Naive thymus-derived CD4-positive, alpha-beta T cell (primary cell): ENCODE data around the gene DPEP2NB. TPM values are rescaled to one million over a fixed set of nuclear protein-coding genes. Genes with fewer than 3 reads are reported as not detected.

Experiments
- ATAC-seq: fragments of 150-1000 bp; cut with Tn5 transposase; 2 replicates; pipeline ENCODE4 v1.10.0; 2021; ENCODE audit warnings: mild to moderate bottlenecking, moderate library complexity
- CTCF ChIA-PET: fragments of 350-600 bp; sonication (Branson Sonifier 250); formaldehyde crosslinking; loops from one replicate; lab custom pipeline; 2021; ENCODE audit warnings: antibody characterized with exemption; lab: Charles Lee
- POLR2A ChIA-PET: fragments of 350-600 bp; sonication (Branson Sonifier 250); formaldehyde crosslinking; loops from one replicate; lab custom pipeline; 2021; ENCODE audit warnings: antibody characterized with exemption, inconsistent platforms; lab: Charles Lee
- DNase-seq, 9 donors: peaks; one replicate each; pipeline versions ENCODE4 v3.0.0 to v3.0.0-alpha.2; 2020 to 2022; ENCODE audit warnings: mixed read lengths in 1 of 9
- H3K27ac ChIP-seq: one replicate; pipeline ENCODE4 v1.7.0; 2013; ENCODE audit warnings: mild to moderate bottlenecking, low read depth, low read length, moderate library complexity
- H3K27me3 ChIP-seq, 2 donors: one replicate each; pipeline ENCODE4 v1.7.0; 2013; ENCODE audit warnings: low read length in 2 of 2, mild to moderate bottlenecking in 2 of 2, moderate library complexity in 2 of 2; ENCODE audit not compliant: control insufficient read depth in 2 of 2, insufficient read depth in 2 of 2
- H3K36me3 ChIP-seq, 3 experiments: 1 replicate in 2 of 3; 2 replicates in 1 of 3; pipeline ENCODE4 v1.7.0; 2013; ENCODE audit warnings: low read length in 3 of 3, mild to moderate bottlenecking in 3 of 3, moderate library complexity in 1 of 3; ENCODE audit not compliant: insufficient read depth in 3 of 3, control insufficient read depth in 2 of 3
- H3K4me1 ChIP-seq, 2 donors: one replicate each; pipeline ENCODE4 v1.7.0; 2013; ENCODE audit warnings: low read length in 2 of 2, mild to moderate bottlenecking in 2 of 2, moderate library complexity in 1 of 2; ENCODE audit not compliant: control insufficient read depth in 2 of 2, insufficient read depth in 2 of 2
- H3K4me3 ChIP-seq: 2 replicates; pipeline ENCODE4 v1.7.0; 2013; ENCODE audit warnings: mild to moderate bottlenecking, low read length
- H3K9me3 ChIP-seq, 3 experiments: 1 replicate in 2 of 3; 2 replicates in 1 of 3; pipeline ENCODE4 v1.7.0; 2013; ENCODE audit warnings: low read length in 3 of 3; ENCODE audit not compliant: control insufficient read depth in 2 of 3
- H3K27ac Mint-ChIP-seq, 9 donors: one replicate each; pipeline ENCODE4 v1.8.0; 2020 to 2022; ENCODE audit warnings: mixed read lengths in 9 of 9, mild to moderate bottlenecking in 8 of 9, moderate library complexity in 5 of 9, inconsistent platforms in 2 of 9
- H3K27me3 Mint-ChIP-seq, 5 donors: one replicate each; pipeline ENCODE4 v1.8.0; 2021 to 2022; ENCODE audit warnings: mixed read lengths in 5 of 5, mild to moderate bottlenecking in 1 of 5
- H3K36me3 Mint-ChIP-seq, 5 donors: one replicate each; pipeline ENCODE4 v1.8.0; 2020 to 2022; ENCODE audit warnings: mixed read lengths in 5 of 5, mild to moderate bottlenecking in 3 of 5, inconsistent platforms in 1 of 5
- H3K4me1 Mint-ChIP-seq, 7 donors: one replicate each; pipeline ENCODE4 v1.8.0; 2020 to 2022; ENCODE audit warnings: mixed read lengths in 7 of 7, mild to moderate bottlenecking in 3 of 7, inconsistent platforms in 1 of 7
- H3K4me3 Mint-ChIP-seq, 10 donors: one replicate each; pipeline ENCODE4 v1.8.0; 2020 to 2022; ENCODE audit warnings: mild to moderate bottlenecking in 10 of 10, mixed read lengths in 10 of 10, moderate library complexity in 6 of 10, inconsistent platforms in 2 of 10
- H3K9me3 Mint-ChIP-seq, 11 donors: one replicate each; pipeline ENCODE4 v1.8.0; 2020 to 2022; ENCODE audit warnings: mixed read lengths in 11 of 11, mild to moderate bottlenecking in 4 of 11, inconsistent platforms in 1 of 11, moderate library complexity in 1 of 11
- intact Hi-C, 2 donors: fragments of 100-400 bp; cut with micrococcal nuclease; formaldehyde crosslinking; loops; one replicate each; pipeline ENCODE4 v1.15.1; 2023
- polyA plus RNA-seq, 2 donors: library from polyadenylated mRNA; unstranded; fragments of 300-500 nt; fragmentation: Illumina TruSeq; gene quantifications; one replicate each; pipeline ENCODE4 v1.2.3, GENCODE V29; 2021
- total RNA-seq, 6 experiments: library from RNA in 5 of 6; stranded (reverse) in 5 of 6; gene quantifications; 1 replicate in 5 of 6; 2 replicates in 1 of 6; pipeline ENCODE4 v1.2.3 and lab custom pipeline; 2021 to 2026

DPEP2NB gene
- total and polyA plus RNA-seq, 7 experiments from 2014 or later = not detected

DNA sequence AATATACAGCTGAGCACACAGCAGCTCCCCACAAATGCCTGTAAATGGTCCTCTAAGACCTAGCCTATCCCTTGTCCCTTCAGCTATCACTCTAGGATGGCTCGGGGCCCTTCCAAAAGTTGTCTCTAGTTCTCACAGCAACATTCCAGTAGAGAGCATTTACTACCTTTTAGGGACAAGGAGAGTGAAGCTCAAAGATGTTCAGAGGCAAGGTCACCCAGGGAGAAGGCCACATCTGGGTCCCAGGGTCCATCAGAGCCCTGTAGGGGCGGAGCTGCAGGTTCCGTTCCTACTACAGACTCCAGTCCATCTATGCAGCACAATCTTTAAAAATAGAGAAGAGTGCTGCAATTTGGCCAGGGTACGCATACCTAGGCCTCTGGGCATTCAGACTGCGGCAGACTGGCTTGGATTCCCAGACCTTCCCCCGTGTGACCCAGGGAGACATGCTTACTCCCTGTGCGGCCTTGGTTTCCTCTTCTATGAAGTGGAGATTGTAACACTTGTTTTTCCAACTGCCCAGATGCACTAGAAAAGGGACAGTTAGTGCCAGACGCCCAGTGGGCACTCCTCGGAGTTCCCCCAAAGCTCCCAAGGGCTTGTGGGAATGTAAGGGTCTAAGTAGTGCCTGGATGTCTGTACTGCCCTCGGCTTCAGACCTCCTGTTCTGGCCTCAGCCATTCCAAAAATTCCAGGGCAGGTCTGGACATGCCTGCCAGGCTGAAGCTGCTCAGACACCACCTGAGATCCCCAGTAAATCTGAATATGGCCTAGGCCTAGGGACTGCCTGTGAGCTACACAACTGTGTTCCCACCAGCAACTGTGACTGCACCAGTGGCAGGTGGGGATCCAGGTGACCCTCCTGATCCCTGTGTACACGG lies 49.8 kb downstream of the DPEP2NB start:
- H3K4me3 Mint-ChIP-seq = peak overlapping the region in 4 of 10 donors; percentile 5 to 98 (median 48)
- no peak for ATAC-seq
- intact Hi-C loops = no loop called here

DNA sequence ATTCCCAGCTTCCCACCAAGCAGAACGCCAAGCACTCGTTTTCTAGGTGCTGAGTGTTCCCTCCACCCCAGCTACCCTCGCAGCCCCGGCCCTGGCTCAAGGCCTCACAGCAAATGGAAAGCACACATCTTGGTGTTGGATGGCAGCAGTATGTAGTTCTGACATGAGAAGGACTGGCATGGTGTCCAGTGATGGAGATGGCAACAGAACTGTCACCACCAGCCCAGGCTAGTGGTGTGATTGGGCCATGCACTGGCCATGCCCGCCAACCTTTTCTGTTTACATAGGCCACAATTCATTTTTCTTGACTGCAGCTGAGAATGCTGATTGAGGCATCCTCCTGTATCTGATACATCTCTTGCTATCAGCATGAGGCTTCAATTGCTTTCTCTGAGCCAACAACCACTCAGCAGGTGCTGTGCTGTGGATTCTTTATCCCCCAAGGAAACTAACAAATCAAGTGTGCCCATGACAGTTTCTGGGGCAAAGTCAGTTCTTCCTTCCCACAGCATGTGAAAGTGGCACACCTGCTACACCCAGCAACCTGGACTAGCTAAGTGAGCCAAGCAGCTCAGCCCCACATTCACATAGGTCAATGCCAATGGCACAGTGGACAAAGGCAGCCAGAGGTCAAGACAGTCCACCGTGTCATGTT lies 51.1 kb downstream of the DPEP2NB start:
- Mint-ChIP-seq H3K4me1 (peaks cover 20 to 46% (median 28%) of the 10 kb centered on the region in 7 donors), H3K9me3 (peaks cover 0 to 2% (median 0%) of the 10 kb centered on the region in 11 donors), H3K27ac (no peak overlapping the region), H3K4me3 (peak overlapping the region in 1 of 10 donors; percentile 42), H3K36me3 (peaks cover 2 to 19% (median 4%) of the 10 kb centered on the region in 5 donors), H3K27me3 (no peaks in the 10 kb centered on the region)
- no peak overlapping the region for H3K4me3 ChIP-seq
- no peak for ATAC-seq
- H3K4me1 ChIP-seq = peaks cover 10 to 14% of the 10 kb centered on the region in 2 donors
- no peaks in the 10 kb centered on the region for H3K27me3 ChIP-seq
- peaks cover 0 to 34% (median 5%) of the 10 kb centered on the region in 3 experiments for H3K36me3 ChIP-seq
- H3K9me3 ChIP-seq = no peaks in the 10 kb centered on the region
- intact Hi-C loops = no loop called here
- no peak overlapping the region for H3K27ac ChIP-seq
- ChIA-PET POLR2A (interaction anchor here (0.8 to 1.6 kb wide), 2 partner anchors 8 to 21 kb away, joined by 3 to 4 read pairs; partner anchors contain the start of gene LCAT), CTCF (no interaction called here)
- DNase-seq = no peak

More for the DNA sequence above, 49.8 kb downstream of the DPEP2NB start:
- Histone ChIP-seq H3K27ac (no peak overlapping the region), H3K36me3 (peaks cover 0 to 21% (median 2%) of the 10 kb centered on the region in 3 experiments), H3K9me3 (no peaks in the 10 kb centered on the region), H3K4me1 (peaks cover 10 to 14% of the 10 kb centered on the region in 2 donors), H3K4me3 (no peak overlapping the region), H3K27me3 (no peaks in the 10 kb centered on the region)
- Mint-ChIP-seq H3K4me1 (peaks cover 20 to 46% (median 29%) of the 10 kb centered on the region in 7 donors), H3K27ac (peak overlapping the region in 1 of 9 donors; percentile 63), H3K9me3 (peaks cover 0 to 2% (median 0%) of the 10 kb centered on the region in 11 donors), H3K27me3 (no peaks in the 10 kb centered on the region), H3K36me3 (peaks cover 0 to 14% (median 3%) of the 10 kb centered on the region in 5 donors)
- ChIA-PET POLR2A (interaction anchor here (0.6 to 1.6 kb wide), 8 partner anchors 9 to 40 kb away, joined by 3 to 4 read pairs (median 4); partner anchors contain the start of genes DPEP2, LCAT and PSMB10), CTCF (interaction anchor here (1.7 kb wide), 1 partner anchor 25 kb away, joined by 7 read pairs; no protein-coding TSS in a partner anchor)
- no peak for DNase-seq

DNA sequence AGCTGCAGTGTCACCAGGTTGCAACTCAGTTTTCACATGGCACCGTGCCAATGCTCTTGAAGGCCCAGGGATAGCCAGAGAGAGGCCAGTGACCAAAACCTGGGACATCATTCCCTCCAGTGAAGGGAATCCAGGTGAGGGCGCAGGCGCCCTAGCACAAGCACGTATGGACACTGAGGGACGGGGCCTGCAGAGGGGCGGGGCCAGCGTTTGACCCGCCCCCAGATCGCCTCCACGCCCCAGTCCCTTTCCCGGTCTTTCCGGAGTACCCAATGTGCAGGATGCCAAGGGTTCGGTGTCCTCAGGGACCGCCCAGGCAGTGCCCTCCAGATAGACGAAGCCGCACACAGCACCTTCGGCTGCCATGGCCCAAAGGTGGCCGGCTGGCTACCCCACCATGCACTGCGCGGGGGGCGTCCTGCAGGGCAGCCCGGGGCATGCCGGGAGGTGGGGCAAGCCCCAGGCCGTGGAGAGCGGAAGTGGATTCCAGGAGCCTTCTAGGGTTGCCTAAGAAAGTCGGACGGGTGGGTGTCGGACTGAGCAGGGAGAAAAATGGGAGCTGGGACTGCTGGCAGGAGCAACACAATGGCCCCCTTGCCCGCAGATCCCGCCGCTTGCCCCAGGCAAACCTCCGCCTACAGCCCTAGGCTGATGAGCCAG lies 51.9 kb downstream of the DPEP2NB start:
- Histone ChIP-seq H3K4me3 (no peak overlapping the region), H3K36me3 (peaks cover 0 to 42% (median 5%) of the 10 kb centered on the region in 3 experiments), H3K4me1 (peaks cover 10 to 14% of the 10 kb centered on the region in 2 donors), H3K9me3 (no peaks in the 10 kb centered on the region), H3K27me3 (no peaks in the 10 kb centered on the region), H3K27ac (no peak overlapping the region)
- Mint-ChIP-seq H3K4me3 (no peak overlapping the region), H3K36me3 (peaks cover 2 to 21% (median 4%) of the 10 kb centered on the region in 5 donors), H3K9me3 (no peaks in the 10 kb centered on the region), H3K4me1 (peaks cover 13 to 40% (median 22%) of the 10 kb centered on the region in 7 donors), H3K27me3 (no peaks in the 10 kb centered on the region), H3K27ac (no peak overlapping the region)
- intact Hi-C loops = no loop called here
- DNase-seq (no peak), ATAC-seq (no peak)
- ChIA-PET POLR2A (interaction anchor here (0.8 kb wide), 1 partner anchor 9 kb away, joined by 3 read pairs; no protein-coding TSS in a partner anchor), CTCF (no interaction called here)

Other genes with a start within 250 kb of the DPEP2NB start
- gene RANBP10, start 209.4 kb downstream of the DPEP2NB start, total RNA-seq = 10 to 100 TPM; 22.3 to 26.6 (median 24.7) TPM
- gene RANBP10, start 209.4 kb downstream of the DPEP2NB start, polyA plus RNA-seq = 10 to 100 TPM in 1 of 2 donors, 1 to 10 TPM in 1; 9.3 to 13.5 TPM
- 1 to 10 TPM in 1 of 5 experiments, under 1 TPM in 4; 0.24 to 1.1 (median 0.54) TPM for gene TSNAXIP1, start 209.0 kb downstream of the DPEP2NB start, total RNA-seq
- not detected for gene TSNAXIP1, start 209.0 kb downstream of the DPEP2NB start, polyA plus RNA-seq
- 10 to 100 TPM; 29.0 to 62.7 (median 44.6) TPM for gene THAP11, start 173.6 kb downstream of the DPEP2NB start, total RNA-seq
- 100 to 1,000 TPM; 134 to 204 TPM for gene THAP11, start 173.6 kb downstream of the DPEP2NB start, polyA plus RNA-seq
- gene NUTF2, start 169.0 kb downstream of the DPEP2NB start, total RNA-seq = 100 to 1,000 TPM in 1 of 5 experiments, 10 to 100 TPM in 4; 34.7 to 125 (median 40.4) TPM
- 100 to 1,000 TPM in 1 of 2 donors, 10 to 100 TPM in 1; 98.0 to 118 TPM for gene NUTF2, start 169.0 kb downstream of the DPEP2NB start, polyA plus RNA-seq
- 100 to 1,000 TPM in 3 of 5 experiments, 10 to 100 TPM in 2; 56.7 to 128 (median 100) TPM for gene CENPT, start 168.2 kb downstream of the DPEP2NB start, total RNA-seq
- gene CENPT, start 168.2 kb downstream of the DPEP2NB start, polyA plus RNA-seq = 10 to 100 TPM; 11.8 to 22.7 TPM
- gene EDC4, start 142.9 kb downstream of the DPEP2NB start, total RNA-seq = 100 to 1,000 TPM; 103 to 166 (median 122) TPM
- 10 to 100 TPM; 34.8 to 52.4 TPM for gene EDC4, start 142.9 kb downstream of the DPEP2NB start, polyA plus RNA-seq
- 1 to 10 TPM; 1.1 to 6.4 (median 3.2) TPM for gene NRN1L, start 131.0 kb downstream of the DPEP2NB start, total RNA-seq
- gene NRN1L, start 131.0 kb downstream of the DPEP2NB start, polyA plus RNA-seq = not detected
- gene PSKH1, start 122.7 kb downstream of the DPEP2NB start, total RNA-seq = 10 to 100 TPM; 18.0 to 28.5 (median 23.3) TPM
- 10 to 100 TPM; 20.7 to 34.0 TPM for gene PSKH1, start 122.7 kb downstream of the DPEP2NB start, polyA plus RNA-seq
- 10 to 100 TPM in 2 of 5 experiments, 1 to 10 TPM in 3; 7.9 to 15.1 (median 9.3) TPM for gene CTRL, start 84.0 kb downstream of the DPEP2NB start, total RNA-seq
- gene CTRL, start 84.0 kb downstream of the DPEP2NB start, polyA plus RNA-seq = 1 to 10 TPM; 1.3 to 2.5 TPM
- gene PSMB10, start 79.1 kb downstream of the DPEP2NB start, total RNA-seq = 100 to 1,000 TPM; 101 to 370 (median 142) TPM
- gene PSMB10, start 79.1 kb downstream of the DPEP2NB start, polyA plus RNA-seq = 100 to 1,000 TPM; 522 to 542 TPM
- 10 to 100 TPM in 4 of 5 experiments, 1 to 10 TPM in 1; 9.4 to 23.6 (median 19.6) TPM for gene LCAT, start 71.8 kb downstream of the DPEP2NB start, total RNA-seq
- 1 to 10 TPM in 1 of 2 donors, under 1 TPM in 1; 0.33 to 1.5 TPM for gene LCAT, start 71.8 kb downstream of the DPEP2NB start, polyA plus RNA-seq
- gene SLC12A4, start 47.3 kb downstream of the DPEP2NB start, total RNA-seq = 10 to 100 TPM; 22.8 to 44.4 (median 31.3) TPM
- gene SLC12A4, start 47.3 kb downstream of the DPEP2NB start, polyA plus RNA-seq = 1 to 10 TPM; 3.8 to 8.0 TPM
- gene DPEP3, start 35.4 kb downstream of the DPEP2NB start, total RNA-seq = 1 to 10 TPM in 4 of 5 experiments, under 1 TPM in 1; 0.10 to 2.3 (median 1.6) TPM
- gene DPEP3, start 35.4 kb downstream of the DPEP2NB start, polyA plus RNA-seq = under 1 TPM; 0.37 to 0.44 TPM
- gene DPEP2, start 16.4 kb downstream of the DPEP2NB start, total RNA-seq = 100 to 1,000 TPM in 2 of 5 experiments, 10 to 100 TPM in 3; 26.7 to 159 (median 85.1) TPM
- gene DPEP2, start 16.4 kb downstream of the DPEP2NB start, polyA plus RNA-seq = 10 to 100 TPM; 54.3 to 57.7 TPM
- gene DDX28, start 7.3 kb upstream of the DPEP2NB start, total RNA-seq = 10 to 100 TPM; 15.5 to 19.9 (median 19.1) TPM
- 10 to 100 TPM; 52.1 to 67.7 TPM for gene DDX28, start 7.3 kb upstream of the DPEP2NB start, polyA plus RNA-seq
- gene DUS2, start 7.4 kb upstream of the DPEP2NB start, total RNA-seq = 10 to 100 TPM; 13.6 to 25.9 (median 18.3) TPM
- 10 to 100 TPM in 1 of 2 donors, 1 to 10 TPM in 1; 8.7 to 13.7 TPM for gene DUS2, start 7.4 kb upstream of the DPEP2NB start, polyA plus RNA-seq
- gene NFATC3, start 69.5 kb upstream of the DPEP2NB start, total RNA-seq = 100 to 1,000 TPM; 120 to 151 (median 147) TPM
- gene NFATC3, start 69.5 kb upstream of the DPEP2NB start, polyA plus RNA-seq = 100 to 1,000 TPM in 1 of 2 donors, 10 to 100 TPM in 1; 75.8 to 109 TPM
- gene ESRP2, start 220.2 kb upstream of the DPEP2NB start, total RNA-seq = not detected
- gene ESRP2, start 220.2 kb upstream of the DPEP2NB start, polyA plus RNA-seq = under 1 TPM; 0.11 to 0.29 TPM
- gene PLA2G15, start 229.5 kb upstream of the DPEP2NB start, total RNA-seq = 10 to 100 TPM in 2 of 5 experiments, 1 to 10 TPM in 3; 8.5 to 16.8 (median 9.9) TPM
- 10 to 100 TPM in 1 of 2 donors, 1 to 10 TPM in 1; 6.8 to 15.6 TPM for gene PLA2G15, start 229.5 kb upstream of the DPEP2NB start, polyA plus RNA-seq
- gene SLC7A6, start 248.6 kb upstream of the DPEP2NB start, total RNA-seq = 100 to 1,000 TPM; 112 to 248 (median 207) TPM
- 10 to 100 TPM; 29.3 to 31.1 TPM for gene SLC7A6, start 248.6 kb upstream of the DPEP2NB start, polyA plus RNA-seq